Mesendoderm (in vitro differentiated cells): ENCODE results near the gene FGR.

Experiments used
- DNase-seq: peaks from one replicate; pipeline ENCODE4 v3.0.0; 2013
- H2AK5ac ChIP-seq: 2 replicates; pipeline ENCODE4 v1.6.1; 2013; ENCODE audit warnings: low read length, inconsistent platforms
- H2BK120ac ChIP-seq: 2 replicates; pipeline ENCODE4 v1.6.1; 2013; ENCODE audit warnings: low read depth, mild to moderate bottlenecking, low read length, moderate library complexity, mixed read lengths
- H2BK15ac ChIP-seq: replicated peaks from 2 replicates; pipeline ENCODE4 v1.6.1; 2013; ENCODE audit warnings: low read depth, mild to moderate bottlenecking, moderate library complexity
- H2BK5ac ChIP-seq: 2 replicates; pipeline ENCODE4 v1.6.1; 2013; ENCODE audit warnings: low read length, inconsistent platforms
- H3K18ac ChIP-seq: 2 replicates; pipeline ENCODE4 v1.6.1; 2013; ENCODE audit warnings: mild to moderate bottlenecking, low read length, mixed read lengths
- H3K23ac ChIP-seq: one replicate; pipeline ENCODE4 v1.6.1; 2013; ENCODE audit warnings: low read length
- H3K27ac ChIP-seq: 2 replicates; pipeline ENCODE4 v1.5.1; 2013; ENCODE audit warnings: low read depth, mild to moderate bottlenecking, inconsistent platforms, low read length, moderate library complexity
- H3K27me3 ChIP-seq: 2 replicates; pipeline ENCODE4 v1.6.1; 2013; ENCODE audit warnings: low read length, control low read depth, mild to moderate bottlenecking, inconsistent platforms; ENCODE audit not compliant: insufficient read depth, poor library complexity
- H3K36me3 ChIP-seq: 2 replicates; pipeline ENCODE4 v1.6.1; 2013; ENCODE audit warnings: low read length, inconsistent platforms; ENCODE audit not compliant: control insufficient read depth, insufficient read depth
- H3K4ac ChIP-seq: one replicate; pipeline ENCODE4 v1.6.1; 2013; ENCODE audit warnings: low read depth, mild to moderate bottlenecking, low read length, moderate library complexity
- H3K4me1 ChIP-seq: 2 replicates; pipeline ENCODE4 v1.6.1; 2013; ENCODE audit warnings: low read depth, low read length, inconsistent platforms; ENCODE audit not compliant: control insufficient read depth
- H3K4me2 ChIP-seq: 2 replicates; pipeline ENCODE4 v1.6.1; 2013; ENCODE audit warnings: low read length
- H3K4me3 ChIP-seq: 2 replicates; pipeline ENCODE4 v1.5.1; 2013; ENCODE audit warnings: mild to moderate bottlenecking, low read length
- H3K56ac ChIP-seq: one replicate; pipeline ENCODE4 v1.6.1; 2013; ENCODE audit warnings: low read length
- H3K79me1 ChIP-seq: 2 replicates; pipeline ENCODE4 v1.6.1; 2013; ENCODE audit warnings: low read length, inconsistent platforms
- H3K79me2 ChIP-seq: 2 replicates; pipeline ENCODE4 v1.6.1; 2013; ENCODE audit warnings: mild to moderate bottlenecking, low read length; ENCODE audit not compliant: control insufficient read depth, insufficient read depth
- H3K9ac ChIP-seq: 2 replicates; pipeline ENCODE4 v1.6.1; 2013; ENCODE audit warnings: low read length, inconsistent platforms
- H4K5ac ChIP-seq: one replicate; pipeline ENCODE4 v1.6.1; 2013; ENCODE audit warnings: low read length
- H4K8ac ChIP-seq: one replicate; pipeline ENCODE4 v1.6.1; 2013; ENCODE audit warnings: low read depth, mild to moderate bottlenecking, control low read depth, low read length, moderate library complexity
- WGBS: extraction: QIAGEN DNeasy Blood & Tissue Kit; methylation state at CpG from one replicate; pipeline ENCODE4 v1.1.7; 2013; ENCODE audit warnings: low lambda C conversion rate, missing lambda C conversion rate; ENCODE audit not compliant: insufficient coverage; ENCODE audit errors: extremely low coverage; 5-methylcytosine and 5-hydroxymethylcytosine counted together

The FGR gene

DNA sequence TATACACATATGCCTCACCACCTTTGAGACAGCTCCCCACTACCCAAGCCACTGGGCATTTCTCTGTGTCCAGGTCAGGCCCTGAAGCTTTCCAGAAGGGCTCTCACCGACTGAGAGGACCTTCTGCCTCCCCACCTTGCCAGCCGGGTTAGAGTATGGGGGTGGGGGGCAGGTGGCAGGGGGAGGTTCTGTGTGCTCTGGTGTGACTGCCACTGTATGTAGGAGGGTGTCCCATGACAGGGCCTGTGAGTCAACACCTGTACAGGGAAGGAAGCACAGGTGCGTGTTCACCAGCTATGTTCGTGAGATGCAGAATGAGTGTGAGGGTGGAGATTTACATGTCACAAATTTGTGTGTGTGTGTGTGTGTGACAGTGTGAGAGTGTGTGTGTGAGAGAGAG is 38.0 kb downstream of the FGR start:
- Histone ChIP-seq H3K79me2 (peaks cover 82% of the 10 kb centered on the region), H3K36me3 (no peaks in the 10 kb centered on the region), H3K9ac (no peak overlapping the region), H2BK5ac (no peak overlapping the region), H3K56ac (no peak overlapping the region), H3K4me3 (no peak overlapping the region), H2BK15ac (no peak overlapping the region), H2BK120ac (no peak overlapping the region), H3K18ac (no peak overlapping the region), H4K8ac (no peak overlapping the region), H3K4me2 (no peak overlapping the region), H3K4ac (no peak overlapping the region), H3K23ac (no peak overlapping the region), H3K27me3 (no peaks in the 10 kb centered on the region), H4K5ac (no peak overlapping the region), H3K79me1 (peaks cover 50% of the 10 kb centered on the region), H3K27ac (no peak overlapping the region), H3K4me1 (peaks cover 38% of the 10 kb centered on the region), H2AK5ac (no peak overlapping the region)
- DNase-seq, result no peak
- no CpG with 5 or more reads among the region's 4 CpGs for WGBS

DNA sequence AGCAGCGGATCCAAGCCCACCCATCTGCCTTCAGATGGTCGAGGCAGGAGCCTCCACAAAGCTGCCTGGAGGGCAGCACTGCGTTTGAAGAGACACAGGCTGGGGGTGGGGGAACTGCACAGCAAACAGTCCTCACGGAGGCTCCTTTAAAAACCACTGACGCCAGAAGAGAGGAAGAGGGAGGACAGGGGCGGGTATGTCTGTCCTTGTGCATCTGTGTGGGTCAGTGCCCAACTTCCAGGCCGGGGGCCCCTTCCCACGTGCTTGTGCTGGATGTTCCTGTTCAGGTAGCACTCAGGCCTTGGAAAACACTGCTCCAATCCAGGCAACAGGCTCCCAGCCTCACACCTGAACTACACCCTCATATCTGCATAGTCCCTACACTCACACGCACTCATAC is 38.7 kb downstream of the FGR start:
- Histone ChIP-seq H3K79me2 (peaks cover 80% of the 10 kb centered on the region), H3K23ac (no peak overlapping the region), H3K36me3 (no peaks in the 10 kb centered on the region), H3K27me3 (no peaks in the 10 kb centered on the region), H4K8ac (no peak overlapping the region), H3K18ac (no peak overlapping the region), H3K4ac (no peak overlapping the region), H2BK120ac (no peak overlapping the region), H3K79me1 (peaks cover 56% of the 10 kb centered on the region), H3K9ac (no peak overlapping the region), H3K4me2 (no peak overlapping the region), H2AK5ac (no peak overlapping the region), H3K4me1 (peaks cover 38% of the 10 kb centered on the region), H3K56ac (peak overlapping the region; percentile 58), H3K4me3 (no peak overlapping the region), H3K27ac (no peak overlapping the region), H2BK5ac (no peak overlapping the region), H2BK15ac (no peak overlapping the region), H4K5ac (no peak overlapping the region)
- no peak for DNase-seq
- no CpG with 5 or more reads among the region's 9 CpGs for WGBS

DNA sequence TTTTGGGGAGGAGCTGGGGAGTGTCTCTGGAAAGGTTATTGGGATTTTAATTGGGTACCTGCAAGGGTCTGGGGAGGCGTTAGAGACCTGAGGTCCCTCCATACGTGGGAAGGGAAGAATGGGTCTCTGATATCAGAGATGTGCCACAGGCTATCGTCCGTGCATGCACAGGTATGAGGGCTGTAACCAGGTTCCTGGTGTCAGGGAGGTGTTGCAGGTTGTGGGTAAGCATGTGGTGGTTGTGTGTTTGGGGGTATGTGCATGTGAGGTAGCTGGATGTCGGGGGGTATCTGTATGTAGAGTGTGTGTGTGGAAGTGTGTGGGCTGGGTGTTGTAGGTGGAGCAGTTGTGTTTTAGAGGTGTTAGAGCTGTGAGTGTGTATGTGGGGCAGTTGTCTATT is 39.4 kb downstream of the FGR start:
- H3K27ac ChIP-seq, result no peak overlapping the region
- WGBS, result no CpG with 5 or more reads among the region's 5 CpGs

DNA sequence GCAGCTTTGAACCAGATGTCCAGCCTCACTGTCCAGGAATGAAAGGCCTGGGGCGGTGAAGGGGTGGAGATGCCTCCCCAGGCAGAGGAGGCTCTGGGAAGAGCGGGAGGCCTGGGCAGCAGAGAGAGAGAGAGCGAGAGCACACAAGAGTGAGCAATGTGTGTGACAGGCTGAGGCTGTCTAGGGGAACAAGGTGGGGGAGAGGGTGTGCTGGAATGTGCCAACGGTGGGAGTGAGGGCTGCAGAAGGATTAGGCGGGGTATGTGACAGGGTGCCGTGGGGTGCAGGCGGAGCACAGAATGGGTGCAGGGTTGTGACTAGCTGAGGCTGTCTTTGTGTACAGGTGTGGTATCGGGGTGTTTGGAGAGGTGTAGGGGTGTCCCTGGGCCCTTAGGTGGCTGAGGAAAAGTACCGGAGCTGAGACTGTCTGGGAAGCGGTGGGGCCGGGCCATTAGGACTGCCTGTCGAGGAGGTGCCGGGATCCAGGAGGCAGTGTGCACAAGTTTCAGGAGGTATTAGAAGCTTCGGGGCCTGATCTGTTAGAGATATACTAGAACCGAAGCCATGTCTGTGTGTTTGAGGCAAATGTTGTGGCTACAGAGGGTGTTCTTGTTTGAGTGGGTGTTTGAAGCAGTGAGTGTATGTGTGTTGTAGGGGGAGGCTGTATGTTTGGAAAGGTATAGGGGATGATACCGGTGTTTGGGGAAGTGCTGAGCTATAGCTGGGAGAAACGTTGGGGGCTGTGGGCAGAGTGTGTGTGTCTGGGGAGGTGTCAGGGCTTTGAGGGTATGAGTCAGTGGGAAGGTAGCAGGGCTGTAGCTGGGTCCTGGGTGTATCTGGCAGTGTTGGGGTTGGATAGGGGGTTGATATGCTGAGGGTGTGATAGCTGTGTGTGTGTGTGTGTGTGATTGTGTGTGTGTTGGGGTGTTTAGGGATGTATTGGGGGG is 40.1 kb downstream of the FGR start:
- H3K4me2 ChIP-seq, result no peak overlapping the region
- H3K4ac ChIP-seq, result no peak overlapping the region
- H2BK5ac ChIP-seq, result no peak overlapping the region
- H3K79me1 ChIP-seq, result peaks cover 57% of the 10 kb centered on the region
- H3K23ac ChIP-seq, result peak overlapping the region; percentile 71
- H3K4me1 ChIP-seq, result peaks cover 36% of the 10 kb centered on the region
- no peak overlapping the region for H2BK15ac ChIP-seq
- H3K27ac ChIP-seq, result peak overlapping the region; percentile 0
- H3K36me3 ChIP-seq, result no peaks in the 10 kb centered on the region
- H4K8ac ChIP-seq, result no peak overlapping the region
- no peak overlapping the region for H2BK120ac ChIP-seq
- no peaks in the 10 kb centered on the region for H3K27me3 ChIP-seq
- DNase-seq, result peak; percentile 33
- peak overlapping the region; percentile 38 for H3K9ac ChIP-seq
- H3K79me2 ChIP-seq, result peaks cover 69% of the 10 kb centered on the region
- no peak overlapping the region for H4K5ac ChIP-seq
- no peak overlapping the region for H3K18ac ChIP-seq
- peak overlapping the region; percentile 79 for H3K56ac ChIP-seq
- H3K4me3 ChIP-seq, result no peak overlapping the region
- WGBS, result 100% methylated on average over 1 of the region's 17 CpGs
- peak overlapping the region; percentile 38 for H2AK5ac ChIP-seq

More for the DNA sequence above, 39.4 kb downstream of the FGR start:
- no peaks in the 10 kb centered on the region for H3K27me3 ChIP-seq
- no peak overlapping the region for H2BK5ac ChIP-seq
- peaks cover 75% of the 10 kb centered on the region for H3K79me2 ChIP-seq
- H3K4me1 ChIP-seq, result peaks cover 38% of the 10 kb centered on the region
- H4K5ac ChIP-seq, result no peak overlapping the region
- H3K56ac ChIP-seq, result peak overlapping the region; percentile 57
- H3K9ac ChIP-seq, result no peak overlapping the region
- H3K79me1 ChIP-seq, result peaks cover 57% of the 10 kb centered on the region
- no peak overlapping the region for H3K23ac ChIP-seq
- H2BK15ac ChIP-seq, result no peak overlapping the region
- DNase-seq, result no peak
- no peak overlapping the region for H3K18ac ChIP-seq
- H2BK120ac ChIP-seq, result no peak overlapping the region
- no peak overlapping the region for H3K4me3 ChIP-seq
- H3K4ac ChIP-seq, result no peak overlapping the region
- H3K4me2 ChIP-seq, result no peak overlapping the region
- no peaks in the 10 kb centered on the region for H3K36me3 ChIP-seq
- H4K8ac ChIP-seq, result no peak overlapping the region
- no peak overlapping the region for H2AK5ac ChIP-seq

DNA sequence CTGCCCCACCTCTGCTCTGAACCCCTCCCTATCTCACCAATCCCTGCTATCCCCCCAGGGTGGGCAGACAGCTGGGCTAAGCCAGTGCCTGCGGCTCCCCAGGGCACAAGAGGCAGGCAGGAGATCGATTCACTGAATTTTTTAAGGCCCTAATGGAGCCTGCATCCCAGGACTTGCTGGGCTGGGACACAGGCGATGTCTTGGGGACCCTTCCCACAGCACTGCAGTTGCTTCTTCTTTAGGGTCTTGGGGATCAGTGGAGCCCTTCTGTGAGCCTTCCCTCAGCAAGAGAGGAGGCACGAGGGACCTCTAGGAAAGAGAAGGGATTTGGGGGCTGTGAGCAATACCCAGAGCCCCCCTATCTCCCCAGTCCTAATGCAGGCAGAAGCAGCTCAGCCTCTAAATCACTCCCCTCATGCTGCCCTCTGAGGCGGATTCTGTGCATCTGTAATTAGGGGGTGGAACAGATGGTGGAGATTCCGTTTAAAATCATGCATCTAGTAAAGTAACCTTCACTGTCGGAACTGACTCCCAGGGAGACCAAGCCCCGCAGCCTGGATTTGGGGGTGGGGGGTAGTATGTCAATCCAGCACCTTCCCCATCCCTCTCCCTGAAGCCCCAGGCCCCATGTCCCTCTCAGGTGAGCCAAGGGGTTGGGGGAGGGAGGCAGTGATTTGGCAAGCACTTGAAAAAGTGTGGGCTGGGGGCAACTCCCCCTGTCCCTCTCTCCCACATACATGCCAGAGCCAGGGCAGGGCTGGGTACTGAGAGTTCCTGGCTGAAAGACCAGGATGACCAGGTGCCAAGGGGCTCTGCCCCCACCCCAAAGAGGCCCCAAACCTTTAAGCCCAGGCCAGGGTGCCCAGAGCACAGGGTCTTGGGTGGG is 41.1 kb downstream of the FGR start:
- Histone ChIP-seq H3K36me3 (no peaks in the 10 kb centered on the region), H2BK5ac (peak overlapping the region; percentile 35), H3K27ac (peak overlapping the region; percentile 73), H4K8ac (no peak overlapping the region), H3K4me2 (no peak overlapping the region), H3K27me3 (no peaks in the 10 kb centered on the region), H3K4ac (no peak overlapping the region), H4K5ac (no peak overlapping the region), H3K4me1 (peaks cover 31% of the 10 kb centered on the region), H3K56ac (peak overlapping the region; percentile 79), H3K9ac (peak overlapping the region; percentile 55), H3K23ac (peak overlapping the region; percentile 71), H3K79me1 (peaks cover 57% of the 10 kb centered on the region), H2BK120ac (no peak overlapping the region), H3K79me2 (peaks cover 60% of the 10 kb centered on the region), H3K4me3 (no peak overlapping the region), H2AK5ac (peak overlapping the region; percentile 38), H3K18ac (peak overlapping the region; percentile 22), H2BK15ac (no peak overlapping the region)
- no peak for DNase-seq
- no CpG with 5 or more reads among the region's 8 CpGs for WGBS
